HTERT RPE-1 (cell line): ENCODE data around the gene PYDC2.

ENCODE experiments used
- in situ Hi-C: fragments of 300-500 bp; cut with MboI; formaldehyde crosslinking; loops from 4 replicates; pipeline ENCODE4 v1.14.3; 2020; ENCODE audit warnings: low sequenced_read_pairs

Gene PYDC2

GRCh38 chr3:191461113-191461595 lies at the start of gene PYDC2:
Gene PYDC2 (plus strand): TSS chr3:191461163. CDS start chr3:191461163, 0 bp downstream.
- in situ Hi-C loops = no loop called here

- in situ Hi-C loops = no loop called here
These were observed 48.2 kb upstream of the PYDC2 start for GRCh38 chr3:191412759-191413158.

- in situ Hi-C loops = no loop called here
These were observed 46.7 kb upstream of the PYDC2 start for GRCh38 chr3:191414286-191414685.

GRCh38 chr3:191414732-191415131 lies 46.2 kb upstream of the PYDC2 start:
- in situ Hi-C loops = no loop called here

- in situ Hi-C loops = no loop called here
These were observed 45.4 kb upstream of the PYDC2 start for GRCh38 chr3:191415566-191415965.

GRCh38 chr3:191417457-191417729 lies 43.6 kb upstream of the PYDC2 start:
- in situ Hi-C loops = no loop called here

DNA sequence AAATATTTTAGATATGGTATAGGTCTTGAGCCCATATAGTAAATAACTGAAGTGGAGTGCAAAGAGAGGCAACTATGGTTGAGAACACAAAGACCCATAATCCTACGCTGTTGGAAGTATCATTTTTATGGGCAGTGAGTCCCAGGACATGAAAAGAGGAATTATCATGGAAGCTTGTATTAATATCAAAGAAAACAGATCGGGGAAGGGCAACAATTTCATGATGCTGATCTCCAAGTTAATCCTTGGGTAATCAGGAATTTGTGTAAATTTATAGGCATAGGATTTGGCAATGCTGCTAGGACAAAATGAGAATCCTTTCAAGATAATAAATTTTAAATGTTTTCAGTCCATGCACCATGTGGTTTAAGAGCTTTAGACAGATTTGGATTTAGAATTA lies 40.2 kb upstream of the PYDC2 start:
- in situ Hi-C loops = no loop called here

GRCh38 chr3:191424881-191425280 lies 36.1 kb upstream of the PYDC2 start:
- in situ Hi-C loops = no loop called here

- in situ Hi-C loops = no loop called here
These were observed 35.6 kb upstream of the PYDC2 start for GRCh38 chr3:191425322-191425734.

DNA sequence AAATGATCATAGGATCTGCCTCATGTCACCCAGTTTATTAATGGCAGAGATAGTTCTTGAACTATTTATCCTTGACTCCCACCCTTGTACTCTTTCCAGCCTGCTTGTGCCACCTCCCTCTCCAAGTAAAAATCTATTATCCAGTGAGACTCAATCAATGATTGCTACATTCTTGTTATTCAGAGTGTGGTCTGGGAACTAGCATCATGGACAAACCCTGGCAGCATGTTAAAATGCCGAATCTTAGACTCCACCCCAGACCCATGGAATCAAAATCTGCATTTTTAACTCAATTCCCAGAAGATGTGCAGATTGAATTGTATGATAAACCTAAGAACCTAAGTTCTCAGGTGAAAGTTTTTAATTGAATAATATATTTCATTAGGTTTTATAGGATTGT lies 34.7 kb upstream of the PYDC2 start:
- in situ Hi-C loops = no loop called here

DNA sequence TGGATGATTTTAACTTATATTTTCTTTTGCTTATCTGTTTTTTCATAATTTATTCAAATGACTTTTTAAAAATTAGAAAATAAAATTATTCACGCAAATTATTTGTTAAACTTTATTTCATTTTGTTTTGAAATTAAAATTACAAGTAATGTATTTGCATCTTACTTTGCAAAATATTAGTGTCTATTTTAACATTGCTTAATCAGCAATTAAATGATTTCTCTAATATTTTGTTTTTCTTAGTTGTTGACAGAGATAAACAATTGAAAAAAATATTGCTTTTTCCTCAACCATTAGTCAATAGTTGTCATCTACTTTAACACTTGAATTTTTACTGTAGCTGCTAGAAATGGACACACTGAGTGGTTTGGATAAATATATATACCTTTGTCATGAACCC lies 32.8 kb upstream of the PYDC2 start:
- in situ Hi-C loops = no loop called here

DNA sequence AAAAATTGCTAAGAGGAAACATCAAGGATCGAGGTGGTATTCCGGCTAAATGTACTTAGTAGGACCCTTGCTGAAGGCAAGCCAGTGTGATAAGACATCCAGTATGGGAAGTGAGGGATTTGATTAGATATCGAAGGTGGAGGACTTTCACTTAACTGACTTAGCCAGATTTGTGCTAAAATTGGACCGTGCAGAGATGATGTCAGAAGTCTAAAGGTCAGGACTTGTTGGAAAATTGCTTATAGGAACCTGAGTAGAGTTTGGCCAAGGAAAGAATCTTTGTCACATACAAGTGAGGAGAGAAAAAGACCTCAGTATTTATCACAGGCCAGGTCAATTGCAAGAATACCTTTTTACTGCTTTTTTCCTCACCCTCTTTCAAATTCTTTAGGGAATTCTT lies 30.9 kb upstream of the PYDC2 start:
- in situ Hi-C loops = no loop called here

DNA sequence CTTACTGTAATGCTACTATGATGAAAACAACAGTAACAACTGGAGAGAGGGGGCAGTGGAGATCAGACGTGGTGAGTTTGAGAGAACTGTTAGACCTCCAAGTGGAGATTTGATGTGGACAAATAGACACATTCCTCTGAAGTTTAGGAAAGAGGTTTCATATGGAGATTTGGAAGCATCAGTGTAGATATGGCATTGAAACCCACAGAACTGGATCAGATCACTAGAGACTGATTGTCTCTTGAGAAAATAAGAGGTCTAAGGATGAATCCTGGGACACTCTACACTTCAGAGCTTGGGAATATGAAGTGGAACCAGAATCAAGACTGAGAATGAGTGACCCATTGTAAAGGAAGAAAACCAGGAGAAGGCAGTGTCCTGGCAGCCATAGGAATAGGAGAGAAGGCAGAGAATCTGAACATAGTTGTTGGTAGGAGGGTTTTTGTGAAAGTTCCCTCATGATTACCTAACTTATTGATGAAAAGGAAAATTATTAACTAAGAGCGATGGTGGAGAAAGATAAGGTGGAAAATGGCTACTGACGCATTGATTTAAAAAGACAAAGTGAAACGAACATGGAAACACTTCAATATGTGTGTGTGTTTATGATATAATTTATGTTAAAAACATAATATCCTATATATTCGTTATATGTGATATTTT lies 29.7 kb upstream of the PYDC2 start:
- in situ Hi-C loops = no loop called here

DNA sequence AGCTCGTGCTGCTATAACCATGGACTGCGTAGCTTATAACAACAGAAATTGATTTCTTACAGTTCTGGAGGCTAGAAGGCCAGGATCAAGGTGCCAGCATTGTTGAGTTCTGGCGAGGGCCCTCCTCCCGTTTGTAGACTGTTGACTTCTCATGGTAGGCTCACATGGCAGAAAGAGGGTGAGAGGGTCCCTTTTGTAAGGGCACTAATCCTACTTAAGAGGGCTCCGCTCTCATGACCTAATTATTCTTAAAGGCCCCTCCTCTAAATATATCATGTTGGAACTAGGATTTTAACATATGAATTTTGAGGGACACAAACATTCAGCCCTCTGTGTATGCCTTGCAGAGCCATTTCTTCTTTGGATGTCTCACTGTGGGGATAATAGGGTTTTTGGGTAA lies 28.8 kb upstream of the PYDC2 start:
- in situ Hi-C loops = no loop called here

DNA sequence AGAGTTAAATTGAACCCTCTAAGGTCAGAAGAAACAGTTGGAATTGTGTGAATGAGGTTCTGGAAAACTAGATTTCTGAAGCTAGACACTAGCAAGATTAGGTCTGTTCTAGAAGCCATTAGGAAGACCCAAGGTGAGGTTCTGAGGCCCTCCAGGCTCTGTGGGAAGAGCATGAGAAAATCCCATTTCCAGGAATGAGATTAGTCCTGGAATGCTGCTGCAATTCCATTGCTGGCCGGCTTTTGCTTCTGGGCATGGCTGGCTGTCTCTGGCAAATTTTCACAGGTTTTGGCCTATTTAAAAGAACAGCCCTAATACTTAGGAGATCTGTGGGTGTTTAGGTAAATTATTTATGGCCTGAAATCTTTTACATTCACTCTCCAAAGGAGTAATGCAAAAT lies 26.9 kb upstream of the PYDC2 start:
- in situ Hi-C loops = no loop called here

- in situ Hi-C loops = no loop called here
These were observed 25.0 kb upstream of the PYDC2 start for GRCh38 chr3:191435981-191436380.

- in situ Hi-C loops = no loop called here
These were observed 22.7 kb upstream of the PYDC2 start for GRCh38 chr3:191438150-191438814.

GRCh38 chr3:191440532-191440931 lies 20.4 kb upstream of the PYDC2 start:
- in situ Hi-C loops = no loop called here

DNA sequence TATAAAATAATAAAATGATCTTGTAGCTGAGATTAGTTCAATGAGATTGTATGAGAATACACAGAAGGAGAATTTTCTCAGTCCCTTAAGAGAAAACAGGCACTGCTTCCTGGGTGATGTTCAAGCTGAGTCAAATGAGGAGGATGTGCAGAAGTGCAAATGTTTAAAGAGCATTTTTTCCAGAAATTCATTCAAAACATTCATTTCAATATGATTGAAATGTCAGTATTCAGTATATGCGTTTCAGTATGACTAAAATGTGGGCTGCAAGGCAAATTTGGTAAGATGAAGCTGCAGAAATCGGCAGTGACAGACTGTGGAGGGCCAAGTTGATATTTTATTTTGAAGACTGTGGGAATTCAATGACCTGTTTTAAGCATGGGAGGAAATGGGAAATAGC lies 19.3 kb upstream of the PYDC2 start:
- in situ Hi-C loops = no loop called here

- in situ Hi-C loops = no loop called here
These were observed 16.4 kb upstream of the PYDC2 start for GRCh38 chr3:191444569-191444968.

DNA sequence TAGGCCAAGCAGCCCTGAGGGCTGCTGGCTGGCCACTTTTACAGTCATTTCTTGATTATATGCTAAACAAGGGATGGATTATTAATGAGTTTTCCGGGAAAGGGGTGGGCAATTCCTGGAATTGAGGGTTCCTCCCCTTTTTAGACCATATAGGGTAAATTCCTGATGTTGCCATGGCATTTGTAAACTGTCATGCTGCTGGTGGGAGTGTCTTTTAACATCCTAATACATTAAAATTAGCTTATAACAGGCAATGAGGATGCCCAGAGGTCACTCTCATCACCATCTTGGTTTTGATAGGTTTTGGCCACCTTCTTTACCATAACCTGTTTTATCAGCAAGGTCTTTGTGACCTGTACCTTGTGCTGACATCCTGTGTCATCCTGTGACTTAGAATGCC lies 11.7 kb upstream of the PYDC2 start:
- in situ Hi-C loops = no loop called here

GRCh38 chr3:191455257-191455952 lies 5.6 kb upstream of the PYDC2 start:
- in situ Hi-C loops = no loop called here
